Trophoblast cell (in vitro differentiated cells and primary cell): Measurements from ENCODE around the gene OR10A5.

Experiments
- DNase-seq, 2 donors: peaks; one replicate each; pipeline ENCODE4 v3.0.0-alpha.2; 2016
- H2AFZ ChIP-seq: 2 replicates; pipeline ENCODE4 v1.6.1; 2013; ENCODE audit warnings: low read length, moderate library complexity, mild to moderate bottlenecking; ENCODE audit not compliant: insufficient read depth, poor library complexity
- H2AK5ac ChIP-seq: 2 replicates; pipeline ENCODE4 v1.6.1; 2013; ENCODE audit warnings: mild to moderate bottlenecking, low read length
- H2BK120ac ChIP-seq: 2 replicates; pipeline ENCODE4 v1.6.1; 2013; ENCODE audit warnings: low read length, mild to moderate bottlenecking, moderate library complexity; ENCODE audit not compliant: insufficient read depth, poor library complexity
- H2BK12ac ChIP-seq: 2 replicates; pipeline ENCODE4 v1.6.1; 2013; ENCODE audit warnings: mild to moderate bottlenecking, low read length, moderate library complexity
- H2BK5ac ChIP-seq: 2 replicates; pipeline ENCODE4 v1.6.1; 2013; ENCODE audit warnings: low read length, low read depth, moderate library complexity, mild to moderate bottlenecking; ENCODE audit not compliant: poor library complexity
- H3K14ac ChIP-seq: 2 replicates; pipeline ENCODE4 v1.6.1; 2013; ENCODE audit warnings: mild to moderate bottlenecking, low read length
- H3K18ac ChIP-seq: 2 replicates; pipeline ENCODE4 v1.6.1; 2013; ENCODE audit warnings: mild to moderate bottlenecking, low read length
- H3K23ac ChIP-seq: 2 replicates; pipeline ENCODE4 v1.6.1; 2013; ENCODE audit warnings: low read length
- H3K27ac ChIP-seq: 2 replicates; pipeline ENCODE4 v1.5.1; 2013; ENCODE audit warnings: low read depth, mild to moderate bottlenecking, inconsistent platforms, low read length, moderate library complexity
- H3K27me3 ChIP-seq: 2 replicates; pipeline ENCODE4 v1.6.1; 2013; ENCODE audit warnings: inconsistent platforms, mild to moderate bottlenecking, low read length, moderate library complexity; ENCODE audit not compliant: insufficient read depth
- H3K36me3 ChIP-seq, 2 experiments: 1 replicate in 1 of 2; 2 replicates in 1 of 2; pipeline ENCODE4 v1.6.1; 2013; ENCODE audit warnings: low read length in 2 of 2, mild to moderate bottlenecking in 2 of 2, moderate library complexity in 1 of 2; ENCODE audit not compliant: insufficient read depth in 2 of 2, control insufficient read depth in 1 of 2
- H3K4ac ChIP-seq: 2 replicates; pipeline ENCODE4 v1.6.1; 2013; ENCODE audit warnings: low read depth, mild to moderate bottlenecking, low read length, moderate library complexity
- H3K4me1 ChIP-seq, 2 experiments: 1 replicate in 1 of 2; 2 replicates in 1 of 2; pipeline ENCODE4 v1.6.1; 2013; ENCODE audit warnings: low read length in 2 of 2, mild to moderate bottlenecking in 2 of 2, moderate library complexity in 1 of 2; ENCODE audit not compliant: insufficient read depth in 2 of 2, control insufficient read depth in 1 of 2
- H3K4me2 ChIP-seq: 2 replicates; pipeline ENCODE4 v1.6.1; 2013; ENCODE audit warnings: inconsistent platforms, mild to moderate bottlenecking, low read length, moderate library complexity
- H3K4me3 ChIP-seq: 2 replicates; pipeline ENCODE4 v1.5.1; 2013; ENCODE audit warnings: mild to moderate bottlenecking, low read depth, low read length, inconsistent platforms
- H3K79me1 ChIP-seq: one replicate; pipeline ENCODE4 v1.6.1; 2013; ENCODE audit warnings: low read length
- H3K79me2 ChIP-seq: 2 replicates; pipeline ENCODE4 v1.6.1; 2013; ENCODE audit warnings: low read length, mild to moderate bottlenecking; ENCODE audit not compliant: control insufficient read depth, insufficient read depth, poor library complexity
- H3K9ac ChIP-seq: 2 replicates; pipeline ENCODE4 v1.6.1; 2013; ENCODE audit warnings: mild to moderate bottlenecking, low read length
- H3K9me3 ChIP-seq: 2 replicates; pipeline ENCODE4 v1.6.1; 2013; ENCODE audit warnings: low read depth, mild to moderate bottlenecking, control low read depth, inconsistent platforms, low read length; ENCODE audit not compliant: insufficient read depth
- H4K12ac ChIP-seq: 2 replicates; pipeline ENCODE4 v1.6.1; 2013; ENCODE audit warnings: low read depth, mild to moderate bottlenecking, low read length, moderate library complexity
- H4K8ac ChIP-seq: 2 replicates; pipeline ENCODE4 v1.6.1; 2013; ENCODE audit warnings: low read depth, mild to moderate bottlenecking, low read length, moderate library complexity
- H4K91ac ChIP-seq: one replicate; pipeline ENCODE4 v1.6.1; 2013; ENCODE audit warnings: low read depth, mild to moderate bottlenecking, low read length, moderate library complexity
- WGBS: extraction: QIAGEN DNeasy Blood & Tissue Kit; methylation state at CpG from one replicate; pipeline ENCODE4 v1.1.7; 2013; ENCODE audit warnings: missing lambda C conversion rate; ENCODE audit not compliant: insufficient read length, insufficient coverage; ENCODE audit errors: extremely low coverage; 5-methylcytosine and 5-hydroxymethylcytosine counted together

The OR10A5 gene

DNA sequence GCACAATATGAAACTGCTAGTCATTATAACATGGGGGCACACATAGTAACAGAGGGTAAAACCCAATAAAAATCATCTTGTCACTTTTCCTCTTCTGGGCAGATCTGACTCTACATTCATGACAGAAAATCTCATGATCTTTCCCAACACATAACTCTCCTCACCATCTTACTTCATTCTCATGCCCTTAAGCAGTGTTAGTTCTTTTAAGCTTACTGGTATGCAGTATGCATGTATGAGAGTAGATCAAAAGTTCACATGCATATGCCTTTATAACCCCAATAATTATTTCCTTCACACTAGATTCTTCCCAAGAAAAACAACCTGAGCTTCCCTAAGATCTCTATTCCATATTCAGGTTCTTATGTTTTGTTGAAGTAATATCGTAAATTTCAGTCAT lies 25.8 kb downstream of the OR10A5 start:
- H3K4me2 ChIP-seq, result no peak overlapping the region
- no peak overlapping the region for H2BK12ac ChIP-seq
- H2AFZ ChIP-seq, result no peak overlapping the region
- no peak overlapping the region for H2BK120ac ChIP-seq
- H4K8ac ChIP-seq, result no peak overlapping the region
- H4K91ac ChIP-seq, result no peak overlapping the region
- H3K4me1 ChIP-seq, result no peaks in the 10 kb centered on the region
- H2AK5ac ChIP-seq, result no peak overlapping the region
- H3K9ac ChIP-seq, result no peak overlapping the region
- no peaks in the 10 kb centered on the region for H3K27me3 ChIP-seq
- peak in 1 of 2 donors; percentile 20 for DNase-seq
- H3K4ac ChIP-seq, result no peak overlapping the region
- H3K79me1 ChIP-seq, result no peaks in the 10 kb centered on the region
- no peak overlapping the region for H3K4me3 ChIP-seq
- no peaks in the 10 kb centered on the region for H3K79me2 ChIP-seq
- no CpG with 5 or more reads among the region's 1 CpG for WGBS
- no peak overlapping the region for H3K18ac ChIP-seq
- H3K27ac ChIP-seq, result no peak overlapping the region
- H4K12ac ChIP-seq, result no peak overlapping the region
- no peaks in the 10 kb centered on the region for H3K36me3 ChIP-seq
- H2BK5ac ChIP-seq, result no peak overlapping the region
- H3K23ac ChIP-seq, result no peak overlapping the region
- H3K9me3 ChIP-seq, result no peaks in the 10 kb centered on the region
- no peak overlapping the region for H3K14ac ChIP-seq

DNA sequence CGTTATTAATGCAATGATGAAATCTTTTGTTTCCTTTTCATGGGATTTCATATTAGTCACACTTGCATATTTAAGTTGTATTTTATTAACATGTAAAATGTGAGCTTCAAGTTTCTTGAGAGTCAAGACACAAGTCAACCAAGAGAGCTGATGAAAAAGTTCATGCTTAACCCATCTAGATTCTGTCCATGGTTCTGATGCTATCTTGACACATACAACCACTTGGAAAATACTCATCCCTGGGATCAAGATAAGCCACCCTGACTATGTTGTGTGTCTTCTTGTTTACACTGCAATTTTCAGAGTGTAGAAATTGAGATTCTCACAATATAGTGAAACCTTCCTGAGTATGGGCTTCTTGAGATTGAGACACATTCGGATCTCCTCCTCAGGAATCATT lies 30.3 kb downstream of the OR10A5 start:
- Histone ChIP-seq H3K4me1 (no peaks in the 10 kb centered on the region), H3K14ac (no peak overlapping the region), H3K79me1 (no peaks in the 10 kb centered on the region), H2BK5ac (no peak overlapping the region), H3K27ac (no peak overlapping the region), H3K23ac (no peak overlapping the region), H3K4me2 (no peak overlapping the region), H2BK12ac (no peak overlapping the region), H2BK120ac (no peak overlapping the region), H4K12ac (no peak overlapping the region), H4K8ac (no peak overlapping the region), H3K4me3 (no peak overlapping the region), H3K36me3 (no peaks in the 10 kb centered on the region), H2AFZ (no peak overlapping the region), H3K79me2 (no peaks in the 10 kb centered on the region), H4K91ac (no peak overlapping the region), H3K18ac (no peak overlapping the region), H3K4ac (no peak overlapping the region), H2AK5ac (no peak overlapping the region), H3K27me3 (no peaks in the 10 kb centered on the region), H3K9me3 (peaks cover 5% of the 10 kb centered on the region), H3K9ac (no peak overlapping the region)
- DNase-seq, result no peak
- no CpG with 5 or more reads among the region's 2 CpGs for WGBS

DNA sequence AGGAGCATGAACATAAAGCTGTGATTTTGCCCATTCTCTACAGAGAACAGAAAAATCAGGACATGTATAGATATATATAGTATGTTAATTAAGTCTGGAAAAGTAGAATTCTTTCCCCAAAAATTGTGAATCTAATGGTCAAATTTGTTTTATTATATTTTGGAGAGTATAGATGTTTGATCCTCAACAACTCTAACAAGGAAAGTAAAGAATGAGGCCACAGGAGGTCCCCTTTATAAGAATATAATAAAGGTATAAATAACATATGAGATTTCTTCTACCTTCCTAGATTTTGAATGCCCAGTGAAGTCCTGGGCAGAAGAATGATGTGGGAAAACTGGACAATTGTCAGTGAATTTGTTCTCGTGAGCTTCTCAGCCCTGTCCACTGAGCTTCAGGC lies 30.8 kb downstream of the OR10A5 start, which contains the start of gene OR10A4:
TSS of gene OR10A4 (plus strand) at position 301 of the 400 bp plus-strand sequence. CDS start at position 324, 23 bp downstream.
- no peak within 1 kb of the TSS for H3K27ac ChIP-seq
- no peaks in the 10 kb centered on the region for H3K4me1 ChIP-seq
- H3K9ac ChIP-seq, result no peak within 1 kb of the TSS
- H4K91ac ChIP-seq, result no peak within 1 kb of the TSS
- peak within 1 kb of the TSS; percentile 22 for H3K23ac ChIP-seq
- H3K14ac ChIP-seq, result no peak within 1 kb of the TSS
- no peak within 1 kb of the TSS for H3K4ac ChIP-seq
- no peak within 1 kb of the TSS for H3K4me2 ChIP-seq
- no peak within 1 kb of the TSS for H2AK5ac ChIP-seq
- H2AFZ ChIP-seq, result no peak within 1 kb of the TSS
- no peak within 1 kb of the TSS for H3K18ac ChIP-seq
- no peaks in the 10 kb centered on the region for H3K79me1 ChIP-seq
- no peak within 1 kb of the TSS for H3K4me3 ChIP-seq
- H2BK12ac ChIP-seq, result no peak within 1 kb of the TSS
- no peak within 1 kb of the TSS for H2BK5ac ChIP-seq
- WGBS, result no CpG with 5 or more reads among the region's 1 CpG
- no peak within 1 kb of the TSS for H4K8ac ChIP-seq
- DNase-seq, result no peak
- no peak within 1 kb of the TSS for H2BK120ac ChIP-seq
- no peaks in the 10 kb centered on the region for H3K36me3 ChIP-seq
- H3K79me2 ChIP-seq, result no peaks in the 10 kb centered on the region
- H3K9me3 ChIP-seq, result peaks cover 5% of the 10 kb centered on the region
- H4K12ac ChIP-seq, result no peak within 1 kb of the TSS
- H3K27me3 ChIP-seq, result no peaks in the 10 kb centered on the region

DNA sequence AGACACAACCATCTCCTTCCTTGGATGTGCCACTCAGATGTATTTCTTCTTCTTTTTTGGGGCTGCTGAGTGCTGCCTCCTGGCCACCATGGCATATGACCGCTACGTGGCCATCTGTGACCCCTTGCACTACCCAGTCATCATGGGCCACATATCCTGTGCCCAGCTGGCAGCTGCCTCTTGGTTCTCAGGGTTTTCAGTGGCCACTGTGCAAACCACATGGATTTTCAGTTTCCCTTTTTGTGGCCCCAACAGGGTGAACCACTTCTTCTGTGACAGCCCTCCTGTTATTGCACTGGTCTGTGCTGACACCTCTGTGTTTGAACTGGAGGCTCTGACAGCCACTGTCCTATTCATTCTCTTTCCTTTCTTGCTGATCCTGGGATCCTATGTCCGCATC lies 31.4 kb downstream of the OR10A5 start:
- Histone ChIP-seq H3K27ac (no peak overlapping the region), H3K4me3 (no peak overlapping the region), H3K9ac (no peak overlapping the region), H3K36me3 (no peaks in the 10 kb centered on the region), H3K14ac (no peak overlapping the region), H3K79me1 (no peaks in the 10 kb centered on the region), H2BK120ac (no peak overlapping the region), H2AK5ac (no peak overlapping the region), H3K4me1 (no peaks in the 10 kb centered on the region), H4K91ac (no peak overlapping the region), H3K9me3 (peaks cover 5% of the 10 kb centered on the region), H3K79me2 (no peaks in the 10 kb centered on the region), H3K23ac (peak overlapping the region; percentile 22), H2AFZ (no peak overlapping the region), H4K12ac (no peak overlapping the region), H3K27me3 (no peaks in the 10 kb centered on the region), H3K18ac (no peak overlapping the region), H3K4ac (no peak overlapping the region), H4K8ac (no peak overlapping the region), H3K4me2 (no peak overlapping the region), H2BK5ac (no peak overlapping the region), H2BK12ac (no peak overlapping the region)
- no peak for DNase-seq
- WGBS, result no CpG with 5 or more reads among the region's 3 CpGs
